Sciatic nerve (tissue), 2 donors: ENCODE measurements around the gene YWHAE. TPM values are rescaled to one million over a fixed set of nuclear protein-coding genes. Genes with fewer than 3 reads are reported as not detected.
"Not testable (repeated sequence)": the region's sequence is repeated elsewhere in the genome, so short reads cannot be mapped to it uniquely, and the experiment has no call there.

ENCODE experiments used
- ATAC-seq: fragments of 200-7000 bp; cut with Tn5 transposase; one replicate; pipeline ENCODE4 v1.9.1; 2020; ENCODE audit warnings: mild to moderate bottlenecking, moderate library complexity
- DNase-seq: peaks from one replicate; pipeline ENCODE4 v3.0.0-alpha.2; 2020; ENCODE audit warnings: low spot score
- intact Hi-C: fragments of 100-400 bp; cut with DNase I; formaldehyde crosslinking; loops from one replicate; pipeline ENCODE4 v1.14.2; 2022
- total RNA-seq: library from RNA; stranded (reverse); fragmentation: NEBNext Ultra II Directional; extraction: Animal tissue kit (Norgen Biotek cat#: 25700); gene quantifications from one replicate; pipeline ENCODE4 v1.2.1, GENCODE V29; 2021
- donor health status: DM: no; HTN: no; CAD: no.
- donor health status: DM: no; HTN: no; CAD: no.

YWHAE gene
- 473 TPM for total RNA-seq

GRCh38 chr17:1399679-1400512 lies at the start of gene YWHAE:
Gene YWHAE (minus strand): TSS chr17:1400222. CDS start chr17:1400110, 112 bp downstream.
- intact Hi-C loops: no loop called here
- DNase-seq: peak; percentile 98
- peak; percentile 99 for ATAC-seq

- intact Hi-C loops: no loop called here
- DNase-seq: no peak
- no peak for ATAC-seq
Observed at GRCh38 chr17:1449412-1449967, 49.5 kb upstream of the YWHAE start.

- intact Hi-C loops: no loop called here
- ATAC-seq: no peak
- DNase-seq: no peak
Observed at GRCh38 chr17:1447052-1447451, 47.0 kb upstream of the YWHAE start.

- ATAC-seq: no peak
- DNase-seq: no peak
- intact Hi-C loops: no loop called here
Observed at GRCh38 chr17:1446201-1446600, 46.2 kb upstream of the YWHAE start.

- intact Hi-C loops, ATAC-seq, DNase-seq: not testable (repeated sequence)
Observed at GRCh38 chr17:1445695-1446094, 45.7 kb upstream of the YWHAE start.

- ATAC-seq, DNase-seq, intact Hi-C loops: not testable (repeated sequence)
Observed at GRCh38 chr17:1442721-1443120, 42.7 kb upstream of the YWHAE start.

- intact Hi-C loops: no loop called here
- no peak for ATAC-seq
- DNase-seq: no peak
Observed at GRCh38 chr17:1442187-1442586, 42.2 kb upstream of the YWHAE start.

GRCh38 chr17:1440921-1441320 lies 40.9 kb upstream of the YWHAE start:
- intact Hi-C loops: no loop called here
- DNase-seq (no peak), ATAC-seq (no peak)

- peak; percentile 63 for ATAC-seq
- no peak for DNase-seq
- intact Hi-C loops: no loop called here
Observed at GRCh38 chr17:1438593-1439083, 38.6 kb upstream of the YWHAE start.

GRCh38 chr17:1435326-1435725 lies 35.3 kb upstream of the YWHAE start:
- ATAC-seq (no peak), DNase-seq (no peak)
- intact Hi-C loops: no loop called here

- ATAC-seq: no peak
- DNase-seq: no peak
- intact Hi-C loops: no loop called here
Observed at GRCh38 chr17:1434150-1434549, 34.1 kb upstream of the YWHAE start.

GRCh38 chr17:1431631-1432104 lies 31.6 kb upstream of the YWHAE start:
- DNase-seq (no peak), ATAC-seq (no peak)
- intact Hi-C loops: no loop called here

GRCh38 chr17:1423456-1424135 lies 23.6 kb upstream of the YWHAE start:
- ATAC-seq (no peak), DNase-seq (no peak)
- intact Hi-C loops: no loop called here

GRCh38 chr17:1422885-1423284 lies 22.9 kb upstream of the YWHAE start:
- intact Hi-C loops: no loop called here
- DNase-seq (no peak), ATAC-seq (peak; percentile 44)

GRCh38 chr17:1421470-1421869 lies 21.4 kb upstream of the YWHAE start:
- ATAC-seq (no peak), DNase-seq (no peak)
- intact Hi-C loops: no loop called here

GRCh38 chr17:1420981-1421380 lies 21.0 kb upstream of the YWHAE start:
- ATAC-seq (no peak), DNase-seq (no peak)
- intact Hi-C loops: no loop called here

- DNase-seq (no peak), ATAC-seq (no peak)
- intact Hi-C loops: no loop called here
Observed at GRCh38 chr17:1420163-1420562, 20.1 kb upstream of the YWHAE start.

GRCh38 chr17:1418476-1418875 lies 18.5 kb upstream of the YWHAE start:
- intact Hi-C loops, DNase-seq, ATAC-seq: not testable (repeated sequence)

GRCh38 chr17:1416414-1416813 lies 16.4 kb upstream of the YWHAE start:
- ATAC-seq (no peak), DNase-seq (no peak)
- intact Hi-C loops: no loop called here

GRCh38 chr17:1414634-1415033 lies 14.6 kb upstream of the YWHAE start:
- no peak for ATAC-seq
- DNase-seq: no peak
- intact Hi-C loops: no loop called here
